Urothelium cell line (cell line): ENCODE results near the gene RPS21.

Experiments
- DNase-seq: peaks from one replicate; pipeline ENCODE4 v3.0.0; 2011; ENCODE audit warnings: low spot score, mixed read lengths
- FAIRE-seq: peaks from 2 replicates; lab custom pipeline; 2011; peaks lifted over from hg19 to GRCh38; lab: Jason Lieb, UNC

Gene RPS21

GRCh38 chr20:62408640-62409039 lies 21.7 kb downstream of the RPS21 start:
- DNase-seq (no peak), FAIRE-seq (no peak)

- FAIRE-seq: no peak
Observed at GRCh38 chr20:62409086-62409853, 22.4 kb downstream of the RPS21 start.

GRCh38 chr20:62409931-62410745 lies 23.2 kb downstream of the RPS21 start:
- peak; percentile 68 for DNase-seq

More at GRCh38 chr20:62409086-62409853, 22.4 kb downstream of the RPS21 start:
- no peak for DNase-seq

DNA sequence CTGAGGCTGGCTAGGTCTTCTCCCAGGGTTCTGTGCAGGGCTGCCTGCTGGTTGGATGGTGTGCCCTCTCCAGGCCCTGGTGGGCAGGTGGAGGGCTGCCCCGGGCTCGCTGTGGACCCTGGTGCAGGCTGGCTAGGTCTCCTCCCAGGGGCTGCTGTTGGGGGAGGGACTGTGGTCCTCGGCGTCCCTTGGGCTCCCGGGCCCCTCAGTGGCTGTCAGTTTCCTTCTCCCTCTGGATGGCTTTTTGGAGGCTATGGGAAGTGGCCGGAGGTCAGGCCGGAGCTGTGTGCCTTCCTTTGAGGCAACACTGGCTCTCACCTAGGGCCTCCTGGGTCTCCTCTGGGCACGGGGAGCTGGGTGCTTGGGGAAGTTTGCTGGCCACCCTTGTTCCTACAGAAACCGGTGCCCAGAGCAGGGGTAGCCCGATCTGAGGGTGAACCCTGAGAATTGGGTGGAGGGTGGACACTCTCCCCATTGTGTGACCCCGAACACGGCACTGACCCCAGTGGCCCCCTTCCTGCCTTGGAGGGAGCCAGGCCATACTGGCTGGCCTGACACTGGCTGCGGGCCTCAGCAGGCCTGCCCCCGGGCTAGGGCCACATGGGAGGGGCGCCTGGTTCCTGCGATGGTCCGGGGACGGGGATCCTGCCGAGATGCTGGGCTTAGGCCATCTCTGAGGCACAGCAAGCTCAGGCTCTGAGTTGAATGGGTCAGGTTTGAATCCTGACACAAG lies 24.0 kb downstream of the RPS21 start:
- DNase-seq (no peak), FAIRE-seq (no peak)

More at GRCh38 chr20:62409931-62410745, 23.2 kb downstream of the RPS21 start:
- peak; percentile 88 for FAIRE-seq

GRCh38 chr20:62411479-62412193 lies 24.7 kb downstream of the RPS21 start:
- FAIRE-seq (no peak), DNase-seq (no peak)

- FAIRE-seq: no peak
- DNase-seq: no peak
Observed at GRCh38 chr20:62412194-62413024, 25.5 kb downstream of the RPS21 start.

GRCh38 chr20:62413025-62413570 lies 26.2 kb downstream of the RPS21 start:
- no peak for FAIRE-seq

DNA sequence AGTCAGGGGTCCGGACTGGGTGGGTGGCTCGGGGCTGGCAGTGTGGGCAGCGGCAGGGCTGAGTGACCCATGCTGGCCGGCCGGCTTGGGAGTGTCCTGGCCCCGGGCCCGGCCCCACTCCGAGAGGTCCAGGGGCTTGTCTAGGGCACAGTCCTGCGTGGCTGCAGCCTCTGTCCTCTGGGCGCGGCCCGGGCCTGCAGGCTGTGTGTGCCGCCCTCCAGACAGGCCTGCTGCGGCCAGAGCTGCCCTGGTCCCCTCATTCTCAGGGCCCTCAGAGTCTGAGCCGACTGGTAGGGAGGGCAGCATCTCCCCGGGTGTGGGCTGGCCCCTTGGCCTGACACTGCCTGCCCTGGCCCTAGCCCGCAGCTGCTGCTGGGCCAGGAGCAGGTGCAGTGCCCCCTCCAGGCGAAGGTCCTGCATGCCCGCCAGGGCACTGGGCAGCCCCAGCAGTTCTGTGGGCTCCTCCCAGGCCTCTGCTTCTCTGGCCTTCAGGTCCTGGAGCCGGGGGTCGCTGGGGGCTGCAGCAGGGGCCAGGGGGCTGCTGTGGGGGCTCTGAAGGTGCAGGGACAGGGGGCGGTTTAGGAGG lies 27.1 kb downstream of the RPS21 start:
- no peak for FAIRE-seq
- DNase-seq: peak; percentile 52

More at GRCh38 chr20:62413025-62413570, 26.2 kb downstream of the RPS21 start:
- no peak for DNase-seq

DNA sequence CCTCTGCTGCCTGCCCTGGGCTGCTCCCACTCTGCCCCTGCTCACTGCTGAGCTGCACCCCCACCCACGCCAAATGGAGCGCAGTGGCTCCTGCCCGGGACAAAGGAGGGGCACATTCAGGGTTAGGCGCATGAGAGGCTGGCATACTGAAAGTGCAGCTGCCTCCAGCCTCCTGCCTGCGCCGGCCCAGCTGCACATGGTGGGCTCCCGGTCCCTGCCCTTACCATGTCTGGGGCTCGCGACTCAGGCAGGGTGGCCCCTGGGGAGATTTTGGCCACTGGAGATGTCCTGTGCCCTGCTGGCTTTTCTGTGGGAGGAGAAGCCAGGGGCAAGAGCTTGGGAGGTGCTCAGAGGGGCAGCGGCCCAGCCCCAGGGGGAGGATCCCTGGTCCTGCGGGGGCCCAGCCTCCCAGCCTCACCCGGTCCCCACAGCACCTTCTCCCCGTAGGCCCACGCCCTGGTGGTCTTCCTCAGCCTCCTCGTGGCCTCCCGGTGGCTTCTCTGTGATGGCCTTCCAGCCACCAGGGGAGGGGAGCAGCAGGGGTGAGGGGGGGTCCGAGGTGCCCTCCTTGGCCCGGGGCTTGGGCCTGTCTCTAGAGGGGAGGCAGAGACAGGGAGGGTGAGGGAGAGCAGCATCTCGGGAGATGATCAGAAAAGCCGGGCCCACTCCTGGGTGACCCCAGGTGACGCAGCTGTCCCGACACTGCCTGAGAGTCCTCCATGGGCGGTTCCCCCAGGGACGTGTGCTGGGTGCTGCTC lies 28.6 kb downstream of the RPS21 start:
- DNase-seq (no peak), FAIRE-seq (no peak)

DNA sequence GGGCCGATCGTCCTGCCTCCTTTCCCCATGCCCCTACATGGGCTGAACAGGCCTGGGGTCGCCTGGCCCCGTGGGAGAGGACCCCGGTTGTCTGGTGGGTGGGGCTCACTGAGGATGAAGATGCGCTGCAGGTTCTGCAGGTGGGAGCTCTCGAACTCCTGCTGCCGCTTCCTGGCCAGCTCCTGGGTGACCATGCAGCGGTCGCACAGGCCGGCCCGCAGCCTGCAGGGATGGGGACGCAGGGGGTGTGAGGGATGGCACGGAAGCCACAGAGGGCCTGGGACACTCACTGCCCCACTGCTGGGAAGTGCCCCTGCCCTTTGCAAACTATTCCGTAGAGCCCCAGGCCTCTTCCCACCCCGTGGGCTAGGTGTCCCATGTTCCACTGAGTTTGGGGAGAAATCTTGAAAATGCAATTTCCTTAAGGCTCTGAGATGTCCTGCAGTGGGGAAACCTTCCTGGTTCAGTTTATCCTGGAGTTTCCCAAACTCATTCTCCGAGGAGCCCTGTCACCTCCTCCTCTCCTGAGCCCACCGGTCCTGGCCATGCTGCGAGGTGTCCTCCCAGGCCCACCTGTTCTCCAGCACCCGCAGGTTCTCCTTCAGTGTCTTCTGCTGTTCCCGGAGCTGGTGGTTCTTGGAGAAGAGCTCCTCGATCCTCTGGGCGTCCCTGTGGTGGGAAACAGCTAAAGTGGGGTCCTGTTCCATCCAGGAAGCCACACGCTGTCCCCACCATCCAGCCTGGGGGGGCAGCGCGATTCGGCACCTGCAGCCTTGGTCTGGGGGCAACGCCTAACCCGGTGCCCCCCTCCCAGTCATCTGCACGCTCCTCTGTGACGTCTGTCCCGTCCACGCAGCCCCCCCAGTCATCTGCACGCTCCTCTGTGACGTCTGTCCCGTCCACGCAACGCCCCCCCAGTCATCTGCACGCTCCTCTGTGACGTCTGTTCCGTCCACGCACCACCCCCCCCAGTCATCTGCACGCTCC lies 30.0 kb downstream of the RPS21 start:
- no peak for DNase-seq
- FAIRE-seq: no peak

- FAIRE-seq: no peak
- DNase-seq: no peak
Observed at GRCh38 chr20:62417981-62418708, 31.2 kb downstream of the RPS21 start.

- DNase-seq (no peak), FAIRE-seq (no peak)
Observed at GRCh38 chr20:62418709-62419487, 32.0 kb downstream of the RPS21 start.

DNA sequence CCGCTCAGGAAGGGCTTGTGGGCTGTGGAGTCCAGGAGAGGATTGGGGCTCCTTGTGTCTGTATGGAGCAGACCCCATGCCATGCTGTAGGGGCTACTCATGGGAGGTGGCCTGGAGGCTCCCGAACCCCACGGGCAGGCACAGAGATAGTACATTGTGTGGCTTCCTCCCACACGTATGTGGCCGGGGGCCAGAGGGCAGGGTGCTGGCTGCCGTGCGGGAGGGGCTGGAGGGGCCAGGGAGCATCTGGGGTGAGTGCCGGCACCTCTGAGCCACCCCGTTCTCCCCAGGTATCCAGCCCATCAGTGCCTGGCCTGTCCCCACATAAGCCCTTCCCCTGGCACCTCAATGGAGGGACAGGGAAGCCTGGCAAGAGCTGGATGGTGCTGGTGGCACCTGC lies 32.9 kb downstream of the RPS21 start:
- FAIRE-seq: no peak
- DNase-seq: no peak

DNA sequence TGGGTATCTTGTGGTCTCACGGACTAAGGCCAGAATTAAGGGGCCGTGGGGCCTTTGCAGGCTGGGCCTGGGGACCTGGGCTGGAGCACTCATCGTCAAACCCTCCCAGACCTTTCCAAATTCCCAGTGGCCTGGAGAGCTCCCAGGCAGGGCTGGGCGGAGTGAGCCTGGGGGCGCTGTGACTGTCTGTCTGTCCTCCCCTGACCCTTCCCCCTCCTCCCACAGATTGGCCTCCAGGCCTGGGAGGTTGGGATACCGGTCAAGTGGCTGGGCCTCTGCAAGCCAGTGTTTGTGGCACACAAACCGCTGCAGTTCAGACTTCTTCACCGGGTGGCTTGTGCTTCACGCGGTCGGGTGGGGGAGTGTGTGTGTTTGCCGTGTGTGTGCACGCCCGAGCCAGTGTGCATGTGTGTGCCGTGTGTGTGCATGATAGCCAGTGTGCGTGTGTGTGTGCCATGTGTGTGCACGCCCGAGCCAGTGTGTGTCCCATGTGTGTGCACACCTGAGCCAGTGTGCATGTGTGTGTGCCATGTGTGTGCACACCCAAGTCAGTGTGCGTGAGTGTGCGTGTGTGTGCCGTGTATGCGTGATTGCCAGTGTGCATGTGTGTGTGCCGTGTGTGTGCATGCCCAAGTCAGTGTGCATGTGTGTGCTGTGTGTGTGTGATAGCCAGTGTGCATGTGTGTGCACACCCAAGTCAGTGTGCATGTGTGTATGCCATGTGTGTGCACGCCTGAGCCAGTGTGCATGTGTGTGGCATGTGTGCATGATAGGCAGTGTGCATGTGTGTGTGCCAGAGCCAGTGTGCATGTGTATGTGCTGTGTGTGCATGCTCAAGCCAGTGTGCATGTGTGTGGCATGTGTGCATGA lies 34.2 kb downstream of the RPS21 start:
- FAIRE-seq: peak; percentile 99
- no peak for DNase-seq

GRCh38 chr20:62421716-62421990 lies 34.8 kb downstream of the RPS21 start:
- DNase-seq: no peak
- FAIRE-seq: no peak
